Sigmoid colon (tissue), 7 donors: ENCODE data around the gene SDK1. TPM values are rescaled to one million over a fixed set of nuclear protein-coding genes. Genes with fewer than 3 reads are reported as not detected.

Source experiments
- DNase-seq: peaks from one replicate; pipeline ENCODE4 v3.0.0-alpha.2; 2019
- H3K27ac ChIP-seq, 4 donors: fragments of 200-600 bp; sonication (generic); one replicate each; pipeline ENCODE4 v1.5.1; 2016 to 2019; ENCODE audit warnings: mild to moderate bottlenecking in 1 of 4
- H3K27me3 ChIP-seq, 3 donors: fragments of 200-600 bp; sonication (generic); one replicate each; pipeline ENCODE4 v1.5.1; 2019; ENCODE audit warnings: mild to moderate bottlenecking in 1 of 3
- H3K36me3 ChIP-seq, 4 donors: fragments of 200-600 bp; sonication (generic); one replicate each; pipeline ENCODE4 v1.5.1; 2016 to 2019
- H3K4me1 ChIP-seq, 4 donors: fragments of 200-600 bp; sonication (generic); one replicate each; pipeline ENCODE4 v1.5.1; 2017 to 2019
- H3K4me3 ChIP-seq, 4 donors: fragments of 200-600 bp; sonication (generic); one replicate each; pipeline ENCODE4 v1.5.1; 2017 to 2019; ENCODE audit warnings: mild to moderate bottlenecking in 2 of 4, moderate library complexity in 1 of 4
- H3K9me3 ChIP-seq, 4 donors: fragments of 200-600 bp in 3 of 4; sonication (generic) in 3 of 4; one replicate each; pipeline versions ENCODE4 v1.5.1 to v1.6.1; 2013 to 2019
- EP300 ChIP-seq, 4 donors: sonication (generic); formaldehyde crosslinking; IDR thresholded peaks; one replicate each; pipeline ENCODE4 v1.6.1; 2017; ENCODE audit warnings: antibody characterized with exemption in 4 of 4
- POLR2A ChIP-seq, 2 donors: fragments of 450-650 bp; IDR thresholded peaks; one replicate each; pipeline ENCODE4 v1.6.1; 2016; ENCODE audit warnings: antibody characterized with exemption in 2 of 2, mild to moderate bottlenecking in 2 of 2, moderate library complexity in 2 of 2
- POLR2AphosphoS5 ChIP-seq, 4 donors: sonication (generic); formaldehyde crosslinking; IDR thresholded peaks; one replicate each; pipeline ENCODE4 v1.6.1; 2017; ENCODE audit warnings: antibody characterized with exemption in 4 of 4
- WGBS, 2 donors: extraction: QIAGEN DNeasy Blood & Tissue Kit; methylation state at CpG; one replicate each; pipeline ENCODE4 v1.1.7; 2013; 5-methylcytosine and 5-hydroxymethylcytosine counted together
- intact Hi-C: fragments of 100-400 bp; cut with DNase I; formaldehyde crosslinking; loops from one replicate; pipeline ENCODE4 v1.15.1; 2023
- polyA plus RNA-seq, 3 donors: library from polyadenylated mRNA; stranded (reverse); fragments of 200-250 nt; gene quantifications; one replicate each; pipeline ENCODE4 v1.2.3, GENCODE V29; 2013
- total RNA-seq, 4 donors: library from RNA; depleted of rRNA; stranded (reverse); fragments of >200 nt; gene quantifications; one replicate each; pipeline ENCODE4 v1.1.0, GENCODE V29; 2016
- TF ChIP-seq, protein P1 (sequence below), 4 experiments: fragments of 450-650 bp in 3 of 4; fragments of 200-600 bp in 1 of 4; IDR thresholded peaks; one replicate each; pipeline ENCODE4 v1.5.1; 2016 to 2019; ENCODE audit warnings: antibody characterized with exemption in 4 of 4, mild to moderate bottlenecking in 3 of 4, moderate library complexity in 2 of 4
- donor health status: healthy with polysubstance abuse.
- donor health status: Bipolar disorder and iron deficiency.
- donor health status: healthy.

SDK1 gene
- total and polyA plus RNA-seq, 7 donors, result under 0.01 to 23.0 (median 10.0) TPM; not detected in 1

DNA sequence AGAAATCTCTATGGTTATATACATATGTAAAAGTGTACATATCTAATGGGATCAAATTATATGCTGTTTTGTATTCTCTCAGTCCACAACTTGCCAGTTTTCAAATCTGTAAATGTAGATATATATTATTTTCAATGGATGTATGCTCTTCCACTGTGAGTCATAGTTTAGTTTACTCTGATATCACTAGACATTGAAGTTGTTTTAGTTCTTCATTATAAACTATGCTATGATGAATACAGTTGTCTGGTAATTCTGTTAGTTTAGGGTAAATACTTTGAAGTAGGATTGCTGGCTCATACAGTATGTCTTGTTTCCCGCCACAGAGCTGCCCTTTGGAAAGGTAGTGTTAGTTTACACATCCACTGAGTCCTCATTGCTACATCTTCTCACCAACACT lies 25.2 kb downstream of the SDK1 start:
- Histone ChIP-seq H3K4me3 (no peak overlapping the region), H3K27me3 (no peaks in the 10 kb centered on the region), H3K9me3 (no peaks in the 10 kb centered on the region), H3K27ac (no peak overlapping the region), H3K36me3 (no peaks in the 10 kb centered on the region), H3K4me1 (no peaks in the 10 kb centered on the region)
- 87 to 91% methylated on average over 1 of the region's 1 CpG for WGBS, 2 donors
- TF ChIP-seq POLR2AphosphoS5 (IDR thresholded peaks at IDR 0.05), result no peak
- TF ChIP-seq EP300 (IDR thresholded peaks at IDR 0.05), result no peak
- TF ChIP-seq, protein P1, sequence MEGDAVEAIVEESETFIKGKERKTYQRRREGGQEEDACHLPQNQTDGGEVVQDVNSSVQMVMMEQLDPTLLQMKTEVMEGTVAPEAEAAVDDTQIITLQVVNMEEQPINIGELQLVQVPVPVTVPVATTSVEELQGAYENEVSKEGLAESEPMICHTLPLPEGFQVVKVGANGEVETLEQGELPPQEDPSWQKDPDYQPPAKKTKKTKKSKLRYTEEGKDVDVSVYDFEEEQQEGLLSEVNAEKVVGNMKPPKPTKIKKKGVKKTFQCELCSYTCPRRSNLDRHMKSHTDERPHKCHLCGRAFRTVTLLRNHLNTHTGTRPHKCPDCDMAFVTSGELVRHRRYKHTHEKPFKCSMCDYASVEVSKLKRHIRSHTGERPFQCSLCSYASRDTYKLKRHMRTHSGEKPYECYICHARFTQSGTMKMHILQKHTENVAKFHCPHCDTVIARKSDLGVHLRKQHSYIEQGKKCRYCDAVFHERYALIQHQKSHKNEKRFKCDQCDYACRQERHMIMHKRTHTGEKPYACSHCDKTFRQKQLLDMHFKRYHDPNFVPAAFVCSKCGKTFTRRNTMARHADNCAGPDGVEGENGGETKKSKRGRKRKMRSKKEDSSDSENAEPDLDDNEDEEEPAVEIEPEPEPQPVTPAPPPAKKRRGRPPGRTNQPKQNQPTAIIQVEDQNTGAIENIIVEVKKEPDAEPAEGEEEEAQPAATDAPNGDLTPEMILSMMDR (IDR thresholded peaks at IDR 0.05), result no peak
- no peak for TF ChIP-seq POLR2A (IDR thresholded peaks at IDR 0.05)
- DNase-seq, result no peak
- intact Hi-C loops, result no loop called here

DNA sequence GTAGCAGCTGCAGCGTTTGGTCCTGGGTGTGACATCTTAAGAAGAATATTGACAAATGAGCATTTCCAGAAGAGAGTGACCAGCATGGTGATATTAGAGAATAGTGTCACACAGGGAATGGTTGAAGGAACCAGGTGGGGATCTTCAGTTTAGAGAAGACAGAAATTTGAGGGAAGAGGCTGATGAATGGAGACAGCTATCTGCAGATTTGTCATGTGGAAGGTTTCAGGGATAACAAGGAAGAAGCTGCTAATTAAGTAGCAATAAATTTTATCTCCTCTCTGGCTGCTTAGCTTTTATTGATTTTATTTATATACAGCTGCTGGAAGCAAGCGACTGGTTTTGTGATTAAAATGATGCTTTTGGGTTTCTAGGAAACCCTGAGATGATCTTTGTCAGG lies 26.0 kb downstream of the SDK1 start:
- intact Hi-C loops, result no loop called here
- H3K4me1 ChIP-seq, result no peaks in the 10 kb centered on the region
- 63 to 70% methylated on average over 2 of the region's 2 CpGs for WGBS, 2 donors
- no peaks in the 10 kb centered on the region for H3K36me3 ChIP-seq
- TF ChIP-seq POLR2AphosphoS5 (IDR thresholded peaks at IDR 0.05), result no peak
- TF ChIP-seq POLR2A (IDR thresholded peaks at IDR 0.05), result no peak
- TF ChIP-seq, protein P1 (IDR thresholded peaks at IDR 0.05), result no peak
- TF ChIP-seq EP300 (IDR thresholded peaks at IDR 0.05), result no peak
- no peak overlapping the region for H3K4me3 ChIP-seq
- H3K9me3 ChIP-seq, result no peaks in the 10 kb centered on the region
- DNase-seq, result no peak
- H3K27me3 ChIP-seq, result no peaks in the 10 kb centered on the region
- no peak overlapping the region for H3K27ac ChIP-seq

GRCh38 chr7:3327655-3328054 lies 26.6 kb downstream of the SDK1 start:
- no peak overlapping the region for H3K4me3 ChIP-seq
- H3K9me3 ChIP-seq, result no peaks in the 10 kb centered on the region
- no peak for DNase-seq
- H3K27ac ChIP-seq, result no peak overlapping the region
- intact Hi-C loops, result no loop called here
- 94% methylated on average over 5 of the region's 5 CpGs for WGBS, 2 donors
- H3K27me3 ChIP-seq, result no peaks in the 10 kb centered on the region
- TF ChIP-seq POLR2A (IDR thresholded peaks at IDR 0.05) (no peak), POLR2AphosphoS5 (IDR thresholded peaks at IDR 0.05) (no peak), EP300 (IDR thresholded peaks at IDR 0.05) (no peak)
- TF ChIP-seq, protein P1 (IDR thresholded peaks at IDR 0.05), result no peak
- no peaks in the 10 kb centered on the region for H3K4me1 ChIP-seq
- H3K36me3 ChIP-seq, result no peaks in the 10 kb centered on the region

DNA sequence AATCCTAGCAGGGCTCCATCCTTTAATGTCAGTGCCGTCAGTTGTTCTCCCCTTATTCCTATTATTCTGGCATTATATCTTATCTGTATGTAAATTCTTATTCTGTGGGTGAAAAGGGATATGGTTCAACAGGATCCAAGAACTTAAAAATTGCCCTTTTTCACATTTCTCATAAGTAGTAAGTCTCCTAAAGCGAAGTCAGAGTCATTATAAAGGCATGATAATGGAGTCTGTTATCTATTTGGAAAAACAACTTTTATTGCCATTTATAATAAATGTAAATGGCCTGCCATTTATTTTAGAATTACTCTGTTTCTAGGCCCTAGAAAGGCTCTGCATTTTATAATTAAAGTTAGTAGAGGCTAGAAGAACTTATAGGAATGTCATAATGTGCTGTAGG lies 31.3 kb downstream of the SDK1 start:
- Histone ChIP-seq H3K27me3 (no peaks in the 10 kb centered on the region), H3K9me3 (no peaks in the 10 kb centered on the region), H3K4me3 (no peak overlapping the region), H3K4me1 (no peaks in the 10 kb centered on the region), H3K36me3 (no peaks in the 10 kb centered on the region), H3K27ac (no peak overlapping the region)
- TF ChIP-seq EP300 (IDR thresholded peaks at IDR 0.05) (no peak), POLR2A (IDR thresholded peaks at IDR 0.05) (no peak), POLR2AphosphoS5 (IDR thresholded peaks at IDR 0.05) (no peak)
- TF ChIP-seq, protein P1 (IDR thresholded peaks at IDR 0.05), result no peak
- 81 to 85% methylated on average over 2 of the region's 2 CpGs for WGBS, 2 donors
- intact Hi-C loops, result no loop called here
- DNase-seq, result no peak

DNA sequence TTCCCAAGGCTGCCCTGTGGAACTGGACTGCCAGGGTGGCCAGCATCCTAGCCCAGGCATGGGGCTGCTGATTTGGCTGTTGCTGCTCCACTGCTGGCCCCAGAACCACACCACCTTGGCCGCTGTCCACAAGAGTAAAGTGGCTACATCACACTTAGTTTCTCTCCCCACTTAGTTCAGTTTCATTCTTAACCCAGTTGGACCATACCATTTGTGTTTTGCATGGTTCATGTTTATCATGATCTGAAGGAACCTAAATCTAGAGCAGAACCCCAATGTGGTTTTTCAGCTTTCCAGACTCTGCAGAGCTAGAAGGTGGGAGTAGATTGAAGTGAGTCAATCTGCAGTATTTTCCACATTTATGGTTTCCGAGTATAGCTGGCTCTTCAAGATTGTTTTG lies 32.8 kb downstream of the SDK1 start:
- Histone ChIP-seq H3K9me3 (no peaks in the 10 kb centered on the region), H3K36me3 (no peaks in the 10 kb centered on the region), H3K4me1 (no peaks in the 10 kb centered on the region), H3K4me3 (no peak overlapping the region), H3K27ac (no peak overlapping the region), H3K27me3 (no peaks in the 10 kb centered on the region)
- WGBS, 2 donors, result 91 to 97% methylated on average over 2 of the region's 2 CpGs
- TF ChIP-seq POLR2AphosphoS5 (IDR thresholded peaks at IDR 0.05) (no peak), EP300 (IDR thresholded peaks at IDR 0.05) (no peak), POLR2A (IDR thresholded peaks at IDR 0.05) (no peak)
- TF ChIP-seq, protein P1 (IDR thresholded peaks at IDR 0.05), result no peak
- intact Hi-C loops, result no loop called here
- DNase-seq, result no peak
